Memory B cell (primary cell): ENCODE results near the gene SEMA3G.

Experiments used
- ATAC-seq: fragments of 150-1000 bp; cut with Tn5 transposase; 2 replicates; pipeline ENCODE4 v1.10.0; 2021; ENCODE audit warnings: low read depth, mild to moderate bottlenecking, moderate library complexity
- DNase-seq, 2 donors: peaks; one replicate each; pipeline ENCODE4 v3.0.0; 2022; ENCODE audit warnings: low spot score in 2 of 2
- H3K27ac Mint-ChIP-seq: one replicate; pipeline ENCODE4 v1.8.0; 2022; ENCODE audit warnings: mild to moderate bottlenecking, moderate library complexity, mixed read lengths
- H3K27me3 Mint-ChIP-seq: one replicate; pipeline ENCODE4 v1.8.0; 2022; ENCODE audit warnings: mixed read lengths
- H3K36me3 Mint-ChIP-seq: one replicate; pipeline ENCODE4 v1.8.0; 2022; ENCODE audit warnings: mild to moderate bottlenecking, mixed read lengths
- H3K4me1 Mint-ChIP-seq: one replicate; pipeline ENCODE4 v1.8.0; 2022; ENCODE audit warnings: mixed read lengths
- H3K4me3 Mint-ChIP-seq: one replicate; pipeline ENCODE4 v1.8.0; 2022; ENCODE audit warnings: mild to moderate bottlenecking, moderate library complexity, mixed read lengths
- H3K9me3 Mint-ChIP-seq: one replicate; pipeline ENCODE4 v1.8.0; 2022; ENCODE audit warnings: mixed read lengths

Gene SEMA3G

GRCh38 chr3:52406791-52407510 is 38.0 kb downstream of the SEMA3G start:
- ATAC-seq (no peak), DNase-seq (no peak)
- Mint-ChIP-seq H3K36me3 (peaks cover 20% of the 10 kb centered on the region), H3K27me3 (no peaks in the 10 kb centered on the region), H3K4me3 (no peak overlapping the region), H3K27ac (no peak overlapping the region), H3K9me3 (no peaks in the 10 kb centered on the region), H3K4me1 (peaks cover 25% of the 10 kb centered on the region)

- DNase-seq = no peak
- peaks cover 24% of the 10 kb centered on the region for H3K36me3 Mint-ChIP-seq
- peaks cover 19% of the 10 kb centered on the region for H3K4me1 Mint-ChIP-seq
- H3K9me3 Mint-ChIP-seq = no peaks in the 10 kb centered on the region
- no peak overlapping the region for H3K4me3 Mint-ChIP-seq
- ATAC-seq = no peak
- H3K27me3 Mint-ChIP-seq = no peaks in the 10 kb centered on the region
- H3K27ac Mint-ChIP-seq = no peak overlapping the region
Measured at GRCh38 chr3:52406231-52406661, 38.7 kb downstream of the SEMA3G start.

GRCh38 chr3:52405601-52406110 is 39.2 kb downstream of the SEMA3G start:
- Mint-ChIP-seq H3K4me1 (peaks cover 15% of the 10 kb centered on the region), H3K4me3 (no peak overlapping the region), H3K27me3 (no peaks in the 10 kb centered on the region), H3K9me3 (no peaks in the 10 kb centered on the region), H3K27ac (no peak overlapping the region), H3K36me3 (peaks cover 24% of the 10 kb centered on the region)
- no peak for DNase-seq
- no peak for ATAC-seq

- ATAC-seq (no peak), DNase-seq (no peak)
- peaks cover 15% of the 10 kb centered on the region for H3K4me1 Mint-ChIP-seq
- H3K27me3 Mint-ChIP-seq = no peaks in the 10 kb centered on the region
- no peak overlapping the region for H3K4me3 Mint-ChIP-seq
- H3K36me3 Mint-ChIP-seq = peaks cover 24% of the 10 kb centered on the region
- no peak overlapping the region for H3K27ac Mint-ChIP-seq
- H3K9me3 Mint-ChIP-seq = no peaks in the 10 kb centered on the region
Measured at GRCh38 chr3:52405066-52405465, 39.8 kb downstream of the SEMA3G start.

- no peak for DNase-seq
- H3K36me3 Mint-ChIP-seq = peaks cover 24% of the 10 kb centered on the region
- H3K4me3 Mint-ChIP-seq = no peak overlapping the region
- no peak for ATAC-seq
- H3K27me3 Mint-ChIP-seq = no peaks in the 10 kb centered on the region
- H3K4me1 Mint-ChIP-seq = peaks cover 14% of the 10 kb centered on the region
- no peaks in the 10 kb centered on the region for H3K9me3 Mint-ChIP-seq
- H3K27ac Mint-ChIP-seq = no peak overlapping the region
Measured at GRCh38 chr3:52404391-52404790, 40.5 kb downstream of the SEMA3G start.

- Mint-ChIP-seq H3K4me3 (no peak overlapping the region), H3K36me3 (peaks cover 24% of the 10 kb centered on the region), H3K27me3 (no peaks in the 10 kb centered on the region), H3K9me3 (no peaks in the 10 kb centered on the region), H3K4me1 (peaks cover 9% of the 10 kb centered on the region), H3K27ac (no peak overlapping the region)
- DNase-seq (no peak), ATAC-seq (no peak)
Measured at GRCh38 chr3:52403955-52404354, 40.9 kb downstream of the SEMA3G start.

GRCh38 chr3:52403271-52403841 is 41.5 kb downstream of the SEMA3G start:
- DNase-seq = no peak

GRCh38 chr3:52402706-52403270 is 42.1 kb downstream of the SEMA3G start:
- Mint-ChIP-seq H3K27ac (no peak overlapping the region), H3K4me1 (peaks cover 2% of the 10 kb centered on the region), H3K4me3 (no peak overlapping the region), H3K36me3 (peaks cover 21% of the 10 kb centered on the region), H3K9me3 (no peaks in the 10 kb centered on the region), H3K27me3 (no peaks in the 10 kb centered on the region)
- ATAC-seq (no peak), DNase-seq (no peak)

More at GRCh38 chr3:52403271-52403841, 41.5 kb downstream of the SEMA3G start:
- Mint-ChIP-seq H3K27me3 (no peaks in the 10 kb centered on the region), H3K36me3 (peaks cover 24% of the 10 kb centered on the region), H3K4me1 (peaks cover 5% of the 10 kb centered on the region), H3K9me3 (no peaks in the 10 kb centered on the region), H3K27ac (no peak overlapping the region), H3K4me3 (no peak overlapping the region)
- ATAC-seq = no peak

- Mint-ChIP-seq H3K4me3 (no peak overlapping the region), H3K9me3 (no peaks in the 10 kb centered on the region), H3K36me3 (peaks cover 21% of the 10 kb centered on the region), H3K27me3 (no peaks in the 10 kb centered on the region), H3K27ac (no peak overlapping the region), H3K4me1 (peaks cover 2% of the 10 kb centered on the region)
- DNase-seq = no peak
- ATAC-seq = no peak
Measured at GRCh38 chr3:52402101-52402521, 42.8 kb downstream of the SEMA3G start.

- DNase-seq (no peak), ATAC-seq (no peak)
- Mint-ChIP-seq H3K27ac (no peak overlapping the region), H3K27me3 (no peaks in the 10 kb centered on the region), H3K4me1 (peaks cover 2% of the 10 kb centered on the region), H3K4me3 (no peak overlapping the region), H3K36me3 (peaks cover 19% of the 10 kb centered on the region), H3K9me3 (no peaks in the 10 kb centered on the region)
Measured at GRCh38 chr3:52401551-52401950, 43.4 kb downstream of the SEMA3G start.

- ATAC-seq = no peak
- no peak for DNase-seq
- Mint-ChIP-seq H3K36me3 (peaks cover 19% of the 10 kb centered on the region), H3K4me3 (no peak overlapping the region), H3K27ac (no peak overlapping the region), H3K4me1 (peaks cover 2% of the 10 kb centered on the region), H3K27me3 (no peaks in the 10 kb centered on the region), H3K9me3 (no peaks in the 10 kb centered on the region)
Measured at GRCh38 chr3:52401021-52401420, 43.9 kb downstream of the SEMA3G start.

- H3K4me3 Mint-ChIP-seq = no peak overlapping the region
- no peak for DNase-seq
- H3K27ac Mint-ChIP-seq = no peak overlapping the region
- no peak for ATAC-seq
- H3K9me3 Mint-ChIP-seq = no peaks in the 10 kb centered on the region
- peaks cover 18% of the 10 kb centered on the region for H3K36me3 Mint-ChIP-seq
- peaks cover 2% of the 10 kb centered on the region for H3K4me1 Mint-ChIP-seq
- H3K27me3 Mint-ChIP-seq = no peaks in the 10 kb centered on the region
Measured at GRCh38 chr3:52400275-52400793, 44.6 kb downstream of the SEMA3G start.

- no peak for DNase-seq
- no peak for ATAC-seq
- no peak overlapping the region for H3K27ac Mint-ChIP-seq
- no peaks in the 10 kb centered on the region for H3K9me3 Mint-ChIP-seq
- H3K27me3 Mint-ChIP-seq = no peaks in the 10 kb centered on the region
- peaks cover 2% of the 10 kb centered on the region for H3K4me1 Mint-ChIP-seq
- no peak overlapping the region for H3K4me3 Mint-ChIP-seq
- peaks cover 12% of the 10 kb centered on the region for H3K36me3 Mint-ChIP-seq
Measured at GRCh38 chr3:52399593-52399992, 45.3 kb downstream of the SEMA3G start.

- Mint-ChIP-seq H3K27me3 (no peaks in the 10 kb centered on the region), H3K27ac (no peak overlapping the region), H3K4me1 (peaks cover 2% of the 10 kb centered on the region), H3K36me3 (peaks cover 14% of the 10 kb centered on the region), H3K4me3 (no peak overlapping the region), H3K9me3 (no peaks in the 10 kb centered on the region)
- DNase-seq = no peak
- ATAC-seq = no peak
Measured at GRCh38 chr3:52399131-52399530, 45.8 kb downstream of the SEMA3G start.
